Fibroblast of lung (primary cell): ENCODE data around the gene FAM204A.

ENCODE experiments used
- EZH2 ChIP-seq: IDR thresholded peaks from 2 replicates; pipeline ENCODE4 v1.5.1; 2012; ENCODE audit warnings: low read length, control low read depth, mild to moderate bottlenecking; ENCODE audit errors: missing control alignments
- TF ChIP-seq, protein P1 (sequence below), 2 donors: IDR thresholded peaks in 1 of 2; conservative IDR thresholded peaks in 1 of 2; 1 replicate in 1 of 2; 2 replicates in 1 of 2; pipeline ENCODE4 v1.5.1; 2011 to 2012; ENCODE audit warnings: low read length in 2 of 2, control low read depth in 1 of 2, inconsistent platforms in 1 of 2, low read depth in 1 of 2, mild to moderate bottlenecking in 1 of 2

DNA sequence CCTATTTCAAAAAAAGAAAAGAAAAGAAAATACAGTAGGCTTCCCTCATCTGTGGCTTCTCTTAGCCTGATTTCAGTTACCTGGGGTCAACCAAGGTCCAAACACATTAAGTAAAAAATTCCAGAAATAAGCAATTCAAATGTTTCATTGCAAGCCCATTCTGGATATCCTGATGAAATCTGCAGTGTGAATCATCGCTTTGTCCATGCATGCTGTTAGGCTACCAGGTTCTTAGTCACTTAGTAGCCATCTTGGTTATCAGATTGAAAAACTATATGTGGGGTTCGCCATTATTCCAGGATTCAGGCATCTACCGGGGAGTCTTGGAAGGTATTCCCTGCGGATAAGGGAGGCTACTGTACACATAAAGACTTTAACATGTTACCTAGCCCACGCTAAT, 991 bp upstream of the FAM204A start:
- TF ChIP-seq, protein P1, sequence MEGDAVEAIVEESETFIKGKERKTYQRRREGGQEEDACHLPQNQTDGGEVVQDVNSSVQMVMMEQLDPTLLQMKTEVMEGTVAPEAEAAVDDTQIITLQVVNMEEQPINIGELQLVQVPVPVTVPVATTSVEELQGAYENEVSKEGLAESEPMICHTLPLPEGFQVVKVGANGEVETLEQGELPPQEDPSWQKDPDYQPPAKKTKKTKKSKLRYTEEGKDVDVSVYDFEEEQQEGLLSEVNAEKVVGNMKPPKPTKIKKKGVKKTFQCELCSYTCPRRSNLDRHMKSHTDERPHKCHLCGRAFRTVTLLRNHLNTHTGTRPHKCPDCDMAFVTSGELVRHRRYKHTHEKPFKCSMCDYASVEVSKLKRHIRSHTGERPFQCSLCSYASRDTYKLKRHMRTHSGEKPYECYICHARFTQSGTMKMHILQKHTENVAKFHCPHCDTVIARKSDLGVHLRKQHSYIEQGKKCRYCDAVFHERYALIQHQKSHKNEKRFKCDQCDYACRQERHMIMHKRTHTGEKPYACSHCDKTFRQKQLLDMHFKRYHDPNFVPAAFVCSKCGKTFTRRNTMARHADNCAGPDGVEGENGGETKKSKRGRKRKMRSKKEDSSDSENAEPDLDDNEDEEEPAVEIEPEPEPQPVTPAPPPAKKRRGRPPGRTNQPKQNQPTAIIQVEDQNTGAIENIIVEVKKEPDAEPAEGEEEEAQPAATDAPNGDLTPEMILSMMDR (conservative IDR thresholded peaks at IDR 0.05 in 1 of 2, IDR thresholded peaks at IDR 0.05 in 1 of 2; ENCODE audit: low read depth in 1 of 2, low read length in 2 of 2) = no peak
- TF ChIP-seq EZH2 = no peak
